NCI-H1092 treated with DMSO at 0.1 percent for 48 hours (cell line): ENCODE measurements around the gene UTRN.

Source experiments
- DNase-seq: peaks from one replicate; lab custom pipeline; 2025; lab: John Stamatoyannopoulos, UW

Gene UTRN

GRCh38 chr6:144284783-144285547, at the start of gene UTRN:
Gene UTRN, plus strand, starts transcription at chr6:144285335. Its CDS starts 6,494 bp downstream, at chr6:144291829.
- no peak for DNase-seq

- no peak for DNase-seq
Measured at GRCh38 chr6:144244688-144245087, 40.4 kb upstream of the UTRN start.

GRCh38 chr6:144246988-144247387, 38.1 kb upstream of the UTRN start:
- no peak for DNase-seq

GRCh38 chr6:144248003-144248402, 37.1 kb upstream of the UTRN start:
- DNase-seq = no peak

- DNase-seq = no peak
Measured at GRCh38 chr6:144248476-144249301, 36.4 kb upstream of the UTRN start.

- DNase-seq = no peak
Measured at GRCh38 chr6:144250276-144250675, 34.9 kb upstream of the UTRN start.

- no peak for DNase-seq
Measured at GRCh38 chr6:144252259-144252658, 32.9 kb upstream of the UTRN start.

- no peak for DNase-seq
Measured at GRCh38 chr6:144259986-144260385, 25.1 kb upstream of the UTRN start.

GRCh38 chr6:144262470-144263369, 22.4 kb upstream of the UTRN start:
- DNase-seq = no peak

GRCh38 chr6:144263786-144264185, 21.3 kb upstream of the UTRN start:
- no peak for DNase-seq

GRCh38 chr6:144264270-144265060, 20.7 kb upstream of the UTRN start:
- DNase-seq = no peak

- DNase-seq = no peak
Measured at GRCh38 chr6:144265061-144265357, 20.1 kb upstream of the UTRN start.

GRCh38 chr6:144265390-144265789, 19.7 kb upstream of the UTRN start:
- DNase-seq = no peak

GRCh38 chr6:144266091-144266649, 19.0 kb upstream of the UTRN start:
- DNase-seq = no peak

- DNase-seq = no peak
Measured at GRCh38 chr6:144268794-144269349, 16.3 kb upstream of the UTRN start.

GRCh38 chr6:144277174-144277573, 8.0 kb upstream of the UTRN start:
- DNase-seq = no peak

GRCh38 chr6:144277605-144278227, 7.4 kb upstream of the UTRN start:
- no peak for DNase-seq

GRCh38 chr6:144278659-144279314, 6.3 kb upstream of the UTRN start:
- DNase-seq = no peak

GRCh38 chr6:144279484-144280150, 5.5 kb upstream of the UTRN start:
- DNase-seq = no peak
